Transverse colon (tissue), 3 donors: ENCODE results near the gene HOXB6.

Experiments used
- CTCF ChIP-seq, 5 experiments: fragments of 200-600 bp in 3 of 5; fragments of 450-650 bp in 2 of 5; sonication (generic) in 3 of 5; IDR thresholded peaks; 1 replicate in 2 of 5; 2 replicates in 3 of 5; pipeline ENCODE4 v1.5.1; 2016 to 2017; ENCODE audit warnings: antibody characterized with exemption in 5 of 5, inconsistent platforms in 3 of 5, mild to moderate bottlenecking in 2 of 5, moderate library complexity in 1 of 5
- EP300 ChIP-seq: sonication (generic); formaldehyde crosslinking; IDR thresholded peaks from one replicate; pipeline ENCODE4 v1.6.1; 2017; ENCODE audit warnings: antibody characterized with exemption, low read depth

- no peak for TF ChIP-seq EP300
- no peak for TF ChIP-seq CTCF (IDR thresholded peaks at IDR 0.05)
Observed at GRCh38 chr17:48565925-48566710, 38.7 kb downstream of the HOXB6 start.
